Measurements from ENCODE around the gene GRB10.

Gene GRB10

DNA sequence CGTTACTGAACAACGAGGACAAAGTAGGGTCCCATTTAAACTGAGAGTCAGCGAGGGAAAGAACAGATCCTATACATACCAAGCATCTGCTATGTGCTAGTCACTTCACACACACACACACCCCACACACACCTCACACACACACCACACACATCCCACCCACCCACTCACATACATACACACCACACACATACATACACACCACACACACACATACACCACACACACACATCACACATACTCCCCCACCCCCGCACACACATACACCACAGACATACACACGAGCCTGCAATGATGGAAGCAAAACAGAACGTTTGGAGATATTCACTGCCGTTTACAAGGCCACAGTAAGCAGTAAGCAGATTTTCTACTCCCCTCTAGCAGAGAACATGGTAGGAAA, 607 bp upstream of the GRB10 start:
- H3K9me3 ChIP-seq (ENCODE audit: insufficient read depth, low read length): no peaks in the 10 kb centered on the region
- H3K27me3 ChIP-seq (ENCODE audit: low read depth, low read length): no peaks in the 10 kb centered on the region
- no peak overlapping the region for H3K27ac ChIP-seq (ENCODE audit: low read length)
- H2AFZ ChIP-seq (ENCODE audit: low read depth, low read length): no peak overlapping the region
- no peaks in the 10 kb centered on the region for H4K20me1 ChIP-seq (ENCODE audit: insufficient read depth, low read length)
- H3K9ac ChIP-seq (ENCODE audit: low read length): no peak overlapping the region
- H3K36me3 ChIP-seq (replicated peaks; ENCODE audit: low read depth, low read length): no peaks in the 10 kb centered on the region
- no peaks in the 10 kb centered on the region for H3K4me1 ChIP-seq (ENCODE audit: low read length)
- H3K79me2 ChIP-seq (ENCODE audit: low read length): no peaks in the 10 kb centered on the region
- TF ChIP-seq, protein P1, sequence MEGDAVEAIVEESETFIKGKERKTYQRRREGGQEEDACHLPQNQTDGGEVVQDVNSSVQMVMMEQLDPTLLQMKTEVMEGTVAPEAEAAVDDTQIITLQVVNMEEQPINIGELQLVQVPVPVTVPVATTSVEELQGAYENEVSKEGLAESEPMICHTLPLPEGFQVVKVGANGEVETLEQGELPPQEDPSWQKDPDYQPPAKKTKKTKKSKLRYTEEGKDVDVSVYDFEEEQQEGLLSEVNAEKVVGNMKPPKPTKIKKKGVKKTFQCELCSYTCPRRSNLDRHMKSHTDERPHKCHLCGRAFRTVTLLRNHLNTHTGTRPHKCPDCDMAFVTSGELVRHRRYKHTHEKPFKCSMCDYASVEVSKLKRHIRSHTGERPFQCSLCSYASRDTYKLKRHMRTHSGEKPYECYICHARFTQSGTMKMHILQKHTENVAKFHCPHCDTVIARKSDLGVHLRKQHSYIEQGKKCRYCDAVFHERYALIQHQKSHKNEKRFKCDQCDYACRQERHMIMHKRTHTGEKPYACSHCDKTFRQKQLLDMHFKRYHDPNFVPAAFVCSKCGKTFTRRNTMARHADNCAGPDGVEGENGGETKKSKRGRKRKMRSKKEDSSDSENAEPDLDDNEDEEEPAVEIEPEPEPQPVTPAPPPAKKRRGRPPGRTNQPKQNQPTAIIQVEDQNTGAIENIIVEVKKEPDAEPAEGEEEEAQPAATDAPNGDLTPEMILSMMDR (IDR thresholded peaks at IDR 0.05; ENCODE audit: low read depth, low read length): no peak
- no peak for TF ChIP-seq EZH2phosphoT487 (IDR thresholded peaks at IDR 0.05; ENCODE audit: low read depth)
- no peak overlapping the region for H3K4me2 ChIP-seq (ENCODE audit: low read length)
- H3K4me3 ChIP-seq (ENCODE audit: low read length): no peak overlapping the region

DNA sequence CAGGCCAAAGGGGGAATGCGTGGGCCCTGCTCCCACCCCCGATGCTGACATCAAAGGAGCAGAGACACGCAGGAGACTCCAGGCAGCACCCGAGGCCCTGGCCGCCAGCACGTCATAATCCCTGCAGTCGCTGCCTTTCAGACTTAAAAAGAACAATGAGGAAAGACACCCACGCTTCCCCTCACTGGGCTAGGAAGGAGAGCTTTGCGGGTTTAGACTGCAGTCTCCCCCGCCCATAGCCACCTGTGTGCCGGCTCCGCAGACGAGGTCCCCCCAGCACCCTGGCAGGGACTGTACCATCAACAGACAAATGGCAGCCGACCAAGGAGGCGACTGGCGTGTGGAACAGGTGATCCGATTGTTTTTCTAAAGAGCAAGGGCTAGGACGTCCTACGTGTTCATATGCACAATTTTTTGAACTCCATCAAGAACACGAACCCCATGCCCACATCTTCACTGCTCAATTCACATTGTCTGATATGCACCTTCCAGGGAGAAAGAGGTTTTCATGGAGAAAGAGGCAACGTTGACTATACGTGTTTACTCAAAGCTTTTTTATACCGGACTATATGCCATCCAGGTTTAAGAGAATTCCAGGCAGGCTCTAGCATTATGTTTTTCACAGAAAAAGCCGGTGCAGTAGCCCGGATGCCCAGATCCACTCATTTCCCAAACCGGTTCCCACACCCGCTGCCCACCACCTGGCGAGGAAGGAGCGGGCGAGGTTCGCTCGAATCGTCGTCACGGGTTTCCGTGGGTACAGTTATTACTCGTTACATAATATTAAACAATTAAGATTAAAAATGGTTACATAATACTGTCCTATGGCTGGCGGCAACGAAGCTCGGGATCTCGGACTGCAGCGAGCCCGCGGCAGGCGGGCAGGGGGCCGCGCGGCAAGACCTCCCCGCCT, 1.1 kb downstream of the GRB10 start:
- H3K79me2 ChIP-seq (ENCODE audit: low read length): no peaks in the 10 kb centered on the region
- no peaks in the 10 kb centered on the region for H4K20me1 ChIP-seq (ENCODE audit: insufficient read depth, low read length)
- H3K4me3 ChIP-seq (ENCODE audit: low read length): no peak overlapping the region
- no peaks in the 10 kb centered on the region for H3K27me3 ChIP-seq (ENCODE audit: low read depth, low read length)
- H3K4me1 ChIP-seq (ENCODE audit: low read length): no peaks in the 10 kb centered on the region
- H2AFZ ChIP-seq (ENCODE audit: low read depth, low read length): no peak overlapping the region
- no peaks in the 10 kb centered on the region for H3K36me3 ChIP-seq (replicated peaks; ENCODE audit: low read depth, low read length)
- H3K9me3 ChIP-seq (ENCODE audit: insufficient read depth, low read length): no peaks in the 10 kb centered on the region
- H3K4me2 ChIP-seq (ENCODE audit: low read length): no peak overlapping the region
- H3K9ac ChIP-seq (ENCODE audit: low read length): no peak overlapping the region
- H3K27ac ChIP-seq (ENCODE audit: low read length): no peak overlapping the region
- TF ChIP-seq, protein P1 (IDR thresholded peaks at IDR 0.05; ENCODE audit: low read depth, low read length): no peak
- TF ChIP-seq EZH2phosphoT487 (IDR thresholded peaks at IDR 0.05; ENCODE audit: low read depth): no peak

DNA sequence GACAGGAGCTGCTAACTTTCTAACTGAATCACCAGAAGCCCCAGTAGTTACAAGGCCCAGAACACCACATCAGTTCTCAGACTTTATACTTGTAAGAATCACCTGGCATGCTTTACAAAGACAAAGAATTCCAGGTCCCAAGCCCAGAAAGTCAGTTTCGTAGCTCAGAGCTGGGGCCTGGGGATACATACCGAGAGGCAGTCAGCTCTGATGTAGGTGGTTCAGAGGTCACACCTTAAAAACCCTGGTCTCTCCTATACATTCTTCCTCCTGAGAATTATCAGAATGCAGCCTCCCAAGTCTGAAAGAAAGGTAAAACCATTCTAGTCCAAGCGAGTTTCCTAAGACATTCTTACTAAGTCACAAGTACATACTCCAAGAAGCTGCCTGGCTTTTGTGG, 2.3 kb downstream of the GRB10 start:
- Histone ChIP-seq H3K9ac (ENCODE audit: low read length) (no peak overlapping the region), H3K79me2 (ENCODE audit: low read length) (no peaks in the 10 kb centered on the region), H3K4me2 (ENCODE audit: low read length) (no peak overlapping the region), H3K4me3 (ENCODE audit: low read length) (no peak overlapping the region), H2AFZ (ENCODE audit: low read depth, low read length) (no peak overlapping the region), H3K4me1 (ENCODE audit: low read length) (no peaks in the 10 kb centered on the region), H4K20me1 (ENCODE audit: insufficient read depth, low read length) (no peaks in the 10 kb centered on the region), H3K36me3 (replicated peaks; ENCODE audit: low read depth, low read length) (no peaks in the 10 kb centered on the region), H3K9me3 (ENCODE audit: insufficient read depth, low read length) (no peaks in the 10 kb centered on the region), H3K27me3 (ENCODE audit: low read depth, low read length) (no peaks in the 10 kb centered on the region), H3K27ac (ENCODE audit: low read length) (no peak overlapping the region)
- no peak for TF ChIP-seq EZH2phosphoT487 (IDR thresholded peaks at IDR 0.05; ENCODE audit: low read depth)
- TF ChIP-seq, protein P1 (IDR thresholded peaks at IDR 0.05; ENCODE audit: low read depth, low read length): no peak

DNA sequence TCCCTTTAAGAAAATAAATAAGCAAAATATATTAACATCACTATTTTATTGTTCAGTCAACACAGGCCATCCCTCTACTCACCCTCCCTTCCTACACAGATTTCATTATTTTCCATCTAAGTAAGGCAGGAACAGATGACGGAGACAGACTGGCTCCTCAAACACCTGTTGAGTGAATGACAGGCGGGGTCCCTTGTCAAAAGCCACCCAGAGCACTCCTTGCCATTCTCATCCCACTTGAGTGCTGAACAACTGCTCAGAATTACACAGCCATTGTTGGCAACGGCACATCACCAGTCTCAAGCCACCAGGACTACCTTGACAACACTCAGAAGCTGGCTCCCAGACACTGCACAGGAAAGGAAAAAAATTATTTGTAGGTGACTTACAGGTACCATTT, 3.3 kb downstream of the GRB10 start:
- no peak overlapping the region for H3K27ac ChIP-seq (ENCODE audit: low read length)
- no peaks in the 10 kb centered on the region for H3K27me3 ChIP-seq (ENCODE audit: low read depth, low read length)
- no peak overlapping the region for H2AFZ ChIP-seq (ENCODE audit: low read depth, low read length)
- no peaks in the 10 kb centered on the region for H3K9me3 ChIP-seq (ENCODE audit: insufficient read depth, low read length)
- no peak overlapping the region for H3K9ac ChIP-seq (ENCODE audit: low read length)
- H4K20me1 ChIP-seq (ENCODE audit: insufficient read depth, low read length): no peaks in the 10 kb centered on the region
- no peak overlapping the region for H3K4me3 ChIP-seq (ENCODE audit: low read length)
- TF ChIP-seq EZH2phosphoT487 (IDR thresholded peaks at IDR 0.05; ENCODE audit: low read depth): no peak
- H3K4me1 ChIP-seq (ENCODE audit: low read length): no peaks in the 10 kb centered on the region
- no peak overlapping the region for H3K4me2 ChIP-seq (ENCODE audit: low read length)
- no peaks in the 10 kb centered on the region for H3K36me3 ChIP-seq (replicated peaks; ENCODE audit: low read depth, low read length)
- H3K79me2 ChIP-seq (ENCODE audit: low read length): no peaks in the 10 kb centered on the region
